H1 (cell line): ENCODE data around the gene TRIM24. TPM values are rescaled to one million over a fixed set of nuclear protein-coding genes. Genes with fewer than 3 reads are reported as not detected.

Source experiments
- CHD1 ChIP-seq: IDR thresholded peaks from 2 replicates; pipeline ENCODE4 v1.6.1; 2012; ENCODE audit warnings: low read depth, low read length, improper control_type of control experiment
- CREB1 ChIP-seq: IDR thresholded peaks from 2 replicates; pipeline ENCODE4 v1.6.1; 2012; ENCODE audit warnings: inconsistent platforms
- CTBP2 ChIP-seq: IDR thresholded peaks from 2 replicates; pipeline ENCODE4 v1.7.0; 2011; ENCODE audit warnings: borderline replicate concordance, mild to moderate bottlenecking, moderate library complexity, mixed read lengths, low read length; ENCODE audit not compliant: insufficient read depth, insufficient read length
- CTCF ChIP-seq, 3 experiments: IDR thresholded peaks; 1 replicate in 2 of 3; 2 replicates in 1 of 3; pipeline versions ENCODE4 v1.5.1 to v1.6.1; 2011; ENCODE audit warnings: low read length in 3 of 3, mild to moderate bottlenecking in 3 of 3, inconsistent platforms in 2 of 3, low read depth in 1 of 3, moderate library complexity in 1 of 3; ENCODE audit not compliant: insufficient read depth in 1 of 3; ENCODE audit errors: control extremely low read depth in 1 of 3
- EGR1 ChIP-seq: IDR thresholded peaks from 2 replicates; pipeline ENCODE4 v1.6.1; 2011; ENCODE audit warnings: low read depth, low read length, borderline replicate concordance
- FOSL1 ChIP-seq: IDR thresholded peaks from 2 replicates; pipeline ENCODE4 v1.6.1; 2011; ENCODE audit warnings: mild to moderate bottlenecking, low read depth, low read length, moderate library complexity; ENCODE audit not compliant: insufficient read depth
- GTF2F1 ChIP-seq: IDR thresholded peaks from 2 replicates; pipeline ENCODE4 v1.6.1; 2012; ENCODE audit warnings: low read depth, low read length, improper control_type of control experiment, borderline replicate concordance
- HDAC2 ChIP-seq, 2 experiments: fragments of 300-600 bp in 1 of 2; sonication (generic) in 1 of 2; IDR thresholded peaks; 2 replicates each; pipeline ENCODE4 v1.6.1; 2011 to 2012; ENCODE audit warnings: low read depth in 2 of 2, low read length in 2 of 2, mild to moderate bottlenecking in 2 of 2, moderate library complexity in 2 of 2, borderline replicate concordance in 1 of 2, inconsistent platforms in 1 of 2
- POU5F1 ChIP-seq: IDR thresholded peaks from 2 replicates; pipeline ENCODE4 v1.6.1; 2011; ENCODE audit warnings: low read depth, mild to moderate bottlenecking, low read length, moderate library complexity
- RNF2 ChIP-seq: fragments of 200-900, 300-1000 bp; sonication (generic); IDR thresholded peaks from 2 replicates; pipeline ENCODE4 v1.7.1; 2016; ENCODE audit warnings: borderline replicate concordance, low read depth, mild to moderate bottlenecking, antibody characterized with exemption, low read length; ENCODE audit not compliant: poor library complexity, severe bottlenecking; ENCODE audit errors: missing control alignments
- SAP30 ChIP-seq: fragments of 300-600 bp; sonication (generic); IDR thresholded peaks from 2 replicates; pipeline ENCODE4 v1.7.1; 2012; ENCODE audit warnings: low read length, moderate library complexity, mild to moderate bottlenecking, inconsistent platforms; ENCODE audit not compliant: insufficient read depth, insufficient replicate concordance
- SP1 ChIP-seq: IDR thresholded peaks from 2 replicates; pipeline ENCODE4 v1.6.1; 2011; ENCODE audit warnings: low read depth, low read length
- SRF ChIP-seq: IDR thresholded peaks from 2 replicates; pipeline ENCODE4 v1.6.1; 2011; ENCODE audit warnings: mild to moderate bottlenecking, low read depth, low read length, moderate library complexity
- SUZ12 ChIP-seq: fragments of 200-600 bp; sonication (generic); IDR thresholded peaks from 2 replicates; pipeline ENCODE4 v1.6.1; 2012; ENCODE audit warnings: mild to moderate bottlenecking, inconsistent platforms, low read length, moderate library complexity, mixed read lengths
- TAF1 ChIP-seq: IDR thresholded peaks from 2 replicates; pipeline ENCODE4 v1.6.1; 2011; ENCODE audit warnings: mild to moderate bottlenecking, low read depth, low read length
- TAF7 ChIP-seq: optimal IDR thresholded peaks from 2 replicates; pipeline ENCODE3; 2011; ENCODE audit warnings: low read depth, mild to moderate bottlenecking, inconsistent platforms, low read length, moderate library complexity, borderline replicate concordance
- USF2 ChIP-seq: IDR thresholded peaks from 2 replicates; pipeline ENCODE4 v1.6.1; 2011; ENCODE audit warnings: low read length, improper control_type of control experiment
- YY1 ChIP-seq: IDR thresholded peaks from 2 replicates; pipeline ENCODE4 v1.6.1; 2011; ENCODE audit warnings: low read depth, mild to moderate bottlenecking, low read length
- ZNF274 ChIP-seq: IDR thresholded peaks from 2 replicates; pipeline ENCODE4 v1.7.0; 2012; ENCODE audit warnings: low read length, borderline replicate concordance; ENCODE audit errors: extremely low read depth
- polyA plus RNA-seq, 7 experiments: library from polyadenylated mRNA; depleted of rRNA in 3 of 7; stranded (reverse) in 5 of 7; unstranded in 2 of 7; fragments of >200 nt in 5 of 7; fragments of 200-250 nt in 2 of 7; gene quantifications; 1 replicate in 5 of 7; 2 replicates in 1 of 7; 4 replicates in 1 of 7; pipeline versions ENCODE4 v1.2.1 to v1.2.3, GENCODE V29; 2011 to 2013; ENCODE audit warnings: missing spikeins in 2 of 7, mixed read lengths in 2 of 7
- total RNA-seq: library from RNA; stranded (reverse); fragmentation: NEBNext Ultra II Directional; extraction: Animal tissue kit (Norgen Biotek cat#: 25700); gene quantifications from 2 replicates; pipeline ENCODE4 v1.2.1, GENCODE V29; 2021

The TRIM24 gene
- total and polyA plus RNA-seq, 2 of the 8 experiments (the other 6 are each of a cell fraction or from before 2014, with no cell fraction given), result 67.6 to 149 TPM

GRCh38 chr7:138459413-138460175, 465 bp upstream of the TRIM24 start (continued):
- TF ChIP-seq USF2 (no peak), FOSL1 (no peak), GTF2F1 (0 out of 2 replicates have a peak, but pooled peaks have one; percentile 37), POU5F1 (no peak), ZNF274 (no peak), CHD1 (peak; percentile 79), TAF1 (peak; percentile 93), SRF (no peak), EGR1 (no peak), SAP30 (no peak), CTCF (IDR thresholded peaks at IDR 0.05; ENCODE audit: control extremely low read depth in 1 of 3, insufficient read depth in 1 of 3, low read depth in 1 of 3, low read length in 3 of 3) (no peak), SUZ12 (no peak), SP1 (no peak; the same call in none of the 2 replicates), RNF2 (no peak), YY1 (peak; percentile 50; the same call in 1 of the 2 replicates), HDAC2 (IDR thresholded peaks at IDR 0.05; ENCODE audit: borderline replicate concordance in 1 of 2, low read depth in 2 of 2, low read length in 2 of 2) (no peak), CTBP2 (no peak), CREB1 (no peak), TAF7 (peak; percentile 96)
